ENCODE results near the gene ATG14. TPM values are rescaled to one million over a fixed set of nuclear protein-coding genes. Genes with fewer than 3 reads are reported as not detected.
"Not testable (repeated sequence)": the region's sequence is repeated elsewhere in the genome, so short reads cannot be mapped to it uniquely, and the experiment has no call there.

The ATG14 gene
- total and polyA plus RNA-seq, 2 donors = 8.1 to 12.3 TPM

GRCh38 chr14:55353686-55354467 lies 57.8 kb downstream of the ATG14 start:
- H3K9me3 ChIP-seq (ENCODE audit: control insufficient read depth in 2 of 2, insufficient read depth in 1 of 2, low read length in 1 of 2) = no peaks in the 10 kb centered on the region
- no peak overlapping the region for H3K4me3 ChIP-seq (ENCODE audit: low read length in 2 of 2)
- no peaks in the 10 kb centered on the region for H3K27me3 ChIP-seq (ENCODE audit: control insufficient read depth in 2 of 2, insufficient read depth in 1 of 2, low read length in 1 of 2)
- no peak for DNase-seq (ENCODE audit: low read depth in 6 of 9, low spot score in 9 of 9)
- peaks cover 0 to 10% of the 10 kb centered on the region in 2 donors for H3K4me1 ChIP-seq (ENCODE audit: control insufficient read depth in 2 of 2, insufficient read depth in 2 of 2, low read length in 2 of 2)
- H3K36me3 ChIP-seq (ENCODE audit: control insufficient read depth in 2 of 2, insufficient read depth in 2 of 2, low read length in 1 of 2) = peaks cover 28 to 31% of the 10 kb centered on the region in 2 donors
- WGBS = 96% methylated on average over 11 of the region's 11 CpGs
- H3K27ac ChIP-seq (ENCODE audit: low read depth in 1 of 2, low read length in 1 of 2) = peak overlapping the region in 1 of 2 donors; percentile 22

GRCh38 chr14:55352201-55352600 lies 59.4 kb downstream of the ATG14 start:
- Histone ChIP-seq H3K4me3 (ENCODE audit: low read length in 2 of 2) (no peak overlapping the region), H3K36me3 (ENCODE audit: control insufficient read depth in 2 of 2, insufficient read depth in 2 of 2, low read length in 1 of 2) (peaks cover 28 to 31% of the 10 kb centered on the region in 2 donors), H3K27me3 (ENCODE audit: control insufficient read depth in 2 of 2, insufficient read depth in 1 of 2, low read length in 1 of 2) (no peaks in the 10 kb centered on the region), H3K27ac (ENCODE audit: low read depth in 1 of 2, low read length in 1 of 2) (no peak overlapping the region), H3K4me1 (ENCODE audit: control insufficient read depth in 2 of 2, insufficient read depth in 2 of 2, low read length in 2 of 2) (peaks cover 2 to 10% of the 10 kb centered on the region in 2 donors), H3K9me3 (ENCODE audit: control insufficient read depth in 2 of 2, insufficient read depth in 1 of 2, low read length in 1 of 2) (no peaks in the 10 kb centered on the region)
- DNase-seq (ENCODE audit: low read depth in 6 of 9, low spot score in 9 of 9) = no peak
- 94% methylated on average over 9 of the region's 9 CpGs for WGBS

- no peak overlapping the region for H3K4me3 ChIP-seq (ENCODE audit: low read length in 2 of 2)
- H3K36me3 ChIP-seq (ENCODE audit: control insufficient read depth in 2 of 2, insufficient read depth in 2 of 2, low read length in 1 of 2) = peaks cover 28 to 31% of the 10 kb centered on the region in 2 donors
- no peaks in the 10 kb centered on the region for H3K9me3 ChIP-seq (ENCODE audit: control insufficient read depth in 2 of 2, insufficient read depth in 1 of 2, low read length in 1 of 2)
- WGBS = 96% methylated on average over 9 of the region's 9 CpGs
- H3K4me1 ChIP-seq (ENCODE audit: control insufficient read depth in 2 of 2, insufficient read depth in 2 of 2, low read length in 2 of 2) = peaks cover 2 to 10% of the 10 kb centered on the region in 2 donors
- DNase-seq (ENCODE audit: low read depth in 6 of 9, low spot score in 9 of 9) = no peak
- H3K27ac ChIP-seq (ENCODE audit: low read depth in 1 of 2, low read length in 1 of 2) = no peak overlapping the region
- no peaks in the 10 kb centered on the region for H3K27me3 ChIP-seq (ENCODE audit: control insufficient read depth in 2 of 2, insufficient read depth in 1 of 2, low read length in 1 of 2)
Measured at GRCh38 chr14:55351111-55351510, 60.5 kb downstream of the ATG14 start.

- DNase-seq (ENCODE audit: low read depth in 6 of 9, low spot score in 9 of 9) = no peak
- H3K9me3 ChIP-seq (ENCODE audit: control insufficient read depth in 2 of 2, insufficient read depth in 1 of 2, low read length in 1 of 2) = no peaks in the 10 kb centered on the region
- H3K27ac ChIP-seq (ENCODE audit: low read depth in 1 of 2, low read length in 1 of 2) = no peak overlapping the region
- peaks cover 27 to 28% of the 10 kb centered on the region in 2 donors for H3K36me3 ChIP-seq (ENCODE audit: control insufficient read depth in 2 of 2, insufficient read depth in 2 of 2, low read length in 1 of 2)
- WGBS = 97% methylated on average over 4 of the region's 4 CpGs
- H3K27me3 ChIP-seq (ENCODE audit: control insufficient read depth in 2 of 2, insufficient read depth in 1 of 2, low read length in 1 of 2) = no peaks in the 10 kb centered on the region
- no peak overlapping the region for H3K4me3 ChIP-seq (ENCODE audit: low read length in 2 of 2)
- peaks cover 2 to 10% of the 10 kb centered on the region in 2 donors for H3K4me1 ChIP-seq (ENCODE audit: control insufficient read depth in 2 of 2, insufficient read depth in 2 of 2, low read length in 2 of 2)
Measured at GRCh38 chr14:55350461-55350860, 61.2 kb downstream of the ATG14 start.

GRCh38 chr14:55349565-55349964 lies 62.1 kb downstream of the ATG14 start:
- H3K27me3 ChIP-seq (ENCODE audit: control insufficient read depth in 2 of 2, insufficient read depth in 1 of 2, low read length in 1 of 2) = no peaks in the 10 kb centered on the region
- WGBS = 95% methylated on average over 12 of the region's 12 CpGs
- DNase-seq (ENCODE audit: low read depth in 6 of 9, low spot score in 9 of 9) = no peak

GRCh38 chr14:55348766-55349453 lies 62.7 kb downstream of the ATG14 start:
- 91% methylated on average over 4 of the region's 4 CpGs for WGBS
- Histone ChIP-seq H3K27me3 (ENCODE audit: control insufficient read depth in 2 of 2, insufficient read depth in 1 of 2, low read length in 1 of 2) (no peaks in the 10 kb centered on the region), H3K4me1 (ENCODE audit: control insufficient read depth in 2 of 2, insufficient read depth in 2 of 2, low read length in 2 of 2) (peaks cover 0 to 2% of the 10 kb centered on the region in 2 donors), H3K9me3 (ENCODE audit: control insufficient read depth in 2 of 2, insufficient read depth in 1 of 2, low read length in 1 of 2) (no peaks in the 10 kb centered on the region), H3K27ac (ENCODE audit: low read depth in 1 of 2, low read length in 1 of 2) (no peak overlapping the region), H3K36me3 (ENCODE audit: control insufficient read depth in 2 of 2, insufficient read depth in 2 of 2, low read length in 1 of 2) (peaks cover 25 to 27% of the 10 kb centered on the region in 2 donors), H3K4me3 (ENCODE audit: low read length in 2 of 2) (no peak overlapping the region)
- DNase-seq (ENCODE audit: low read depth in 6 of 9, low spot score in 9 of 9) = no peak

More at GRCh38 chr14:55349565-55349964, 62.1 kb downstream of the ATG14 start:
- no peak overlapping the region for H3K4me3 ChIP-seq (ENCODE audit: low read length in 2 of 2)
- H3K36me3 ChIP-seq (ENCODE audit: control insufficient read depth in 2 of 2, insufficient read depth in 2 of 2, low read length in 1 of 2) = peaks cover 27 to 28% of the 10 kb centered on the region in 2 donors
- no peak overlapping the region for H3K27ac ChIP-seq (ENCODE audit: low read depth in 1 of 2, low read length in 1 of 2)
- H3K9me3 ChIP-seq (ENCODE audit: control insufficient read depth in 2 of 2, insufficient read depth in 1 of 2, low read length in 1 of 2) = no peaks in the 10 kb centered on the region
- peaks cover 2 to 4% of the 10 kb centered on the region in 2 donors for H3K4me1 ChIP-seq (ENCODE audit: control insufficient read depth in 2 of 2, insufficient read depth in 2 of 2, low read length in 2 of 2)

- peaks cover 0 to 2% of the 10 kb centered on the region in 2 donors for H3K4me1 ChIP-seq (ENCODE audit: control insufficient read depth in 2 of 2, insufficient read depth in 2 of 2, low read length in 2 of 2)
- H3K27me3 ChIP-seq (ENCODE audit: control insufficient read depth in 2 of 2, insufficient read depth in 1 of 2, low read length in 1 of 2) = no peaks in the 10 kb centered on the region
Measured at GRCh38 chr14:55347748-55348147, 63.9 kb downstream of the ATG14 start.

GRCh38 chr14:55347040-55347439 lies 64.6 kb downstream of the ATG14 start:
- H3K9me3 ChIP-seq (ENCODE audit: control insufficient read depth in 2 of 2, insufficient read depth in 1 of 2, low read length in 1 of 2) = no peaks in the 10 kb centered on the region
- H3K27ac ChIP-seq (ENCODE audit: low read depth in 1 of 2, low read length in 1 of 2) = no peak overlapping the region
- H3K36me3 ChIP-seq (ENCODE audit: control insufficient read depth in 2 of 2, insufficient read depth in 2 of 2, low read length in 1 of 2) = peaks cover 16 to 19% of the 10 kb centered on the region in 2 donors
- no peak for DNase-seq (ENCODE audit: low read depth in 6 of 9, low spot score in 9 of 9)
- H3K4me3 ChIP-seq (ENCODE audit: low read length in 2 of 2) = no peak overlapping the region
- H3K27me3 ChIP-seq (ENCODE audit: control insufficient read depth in 2 of 2, insufficient read depth in 1 of 2, low read length in 1 of 2) = no peaks in the 10 kb centered on the region
- 100% methylated on average over 1 of the region's 1 CpG for WGBS
- H3K4me1 ChIP-seq (ENCODE audit: control insufficient read depth in 2 of 2, insufficient read depth in 2 of 2, low read length in 2 of 2) = peaks cover 0 to 2% of the 10 kb centered on the region in 2 donors

More at GRCh38 chr14:55347748-55348147, 63.9 kb downstream of the ATG14 start:
- H3K27ac ChIP-seq (ENCODE audit: low read depth in 1 of 2, low read length in 1 of 2) = no peak overlapping the region
- H3K36me3 ChIP-seq (ENCODE audit: control insufficient read depth in 2 of 2, insufficient read depth in 2 of 2, low read length in 1 of 2) = peaks cover 23 to 26% of the 10 kb centered on the region in 2 donors
- 96% methylated on average over 3 of the region's 3 CpGs for WGBS
- no peak for DNase-seq (ENCODE audit: low read depth in 6 of 9, low spot score in 9 of 9)
- H3K9me3 ChIP-seq (ENCODE audit: control insufficient read depth in 2 of 2, insufficient read depth in 1 of 2, low read length in 1 of 2) = no peaks in the 10 kb centered on the region
- no peak overlapping the region for H3K4me3 ChIP-seq (ENCODE audit: low read length in 2 of 2)

GRCh38 chr14:55344582-55345163 lies 67.0 kb downstream of the ATG14 start:
- WGBS = 96% methylated on average over 6 of the region's 6 CpGs
- not testable (repeated sequence) for H3K27me3 ChIP-seq (ENCODE audit: control insufficient read depth in 2 of 2, insufficient read depth in 1 of 2, low read length in 1 of 2); H3K36me3 ChIP-seq (ENCODE audit: control insufficient read depth in 2 of 2, insufficient read depth in 2 of 2, low read length in 1 of 2); H3K4me3 ChIP-seq (ENCODE audit: low read length in 2 of 2); H3K27ac ChIP-seq (ENCODE audit: low read depth in 1 of 2, low read length in 1 of 2); H3K9me3 ChIP-seq (ENCODE audit: control insufficient read depth in 2 of 2, insufficient read depth in 1 of 2, low read length in 1 of 2); H3K4me1 ChIP-seq (ENCODE audit: control insufficient read depth in 2 of 2, insufficient read depth in 2 of 2, low read length in 2 of 2); DNase-seq (ENCODE audit: low read depth in 6 of 9, low spot score in 9 of 9)

All from thymus (tissue), 11 donors.